Activated CD8-positive, alpha-beta memory T cell treated with anti-CD3 and anti-CD28 coated beads for 48 hours (primary cell): Measurements from ENCODE around the gene ZNF329.
"Not testable (repeated sequence)": the region's sequence is repeated elsewhere in the genome, so short reads cannot be mapped to it uniquely, and the experiment has no call there.

Experiments used
- DNase-seq, 3 experiments: peaks; one replicate each; pipeline ENCODE4 v3.0.0-alpha.2; 2020; ENCODE audit warnings: low read depth in 2 of 3, low spot score in 2 of 3

ZNF329 gene

DNA sequence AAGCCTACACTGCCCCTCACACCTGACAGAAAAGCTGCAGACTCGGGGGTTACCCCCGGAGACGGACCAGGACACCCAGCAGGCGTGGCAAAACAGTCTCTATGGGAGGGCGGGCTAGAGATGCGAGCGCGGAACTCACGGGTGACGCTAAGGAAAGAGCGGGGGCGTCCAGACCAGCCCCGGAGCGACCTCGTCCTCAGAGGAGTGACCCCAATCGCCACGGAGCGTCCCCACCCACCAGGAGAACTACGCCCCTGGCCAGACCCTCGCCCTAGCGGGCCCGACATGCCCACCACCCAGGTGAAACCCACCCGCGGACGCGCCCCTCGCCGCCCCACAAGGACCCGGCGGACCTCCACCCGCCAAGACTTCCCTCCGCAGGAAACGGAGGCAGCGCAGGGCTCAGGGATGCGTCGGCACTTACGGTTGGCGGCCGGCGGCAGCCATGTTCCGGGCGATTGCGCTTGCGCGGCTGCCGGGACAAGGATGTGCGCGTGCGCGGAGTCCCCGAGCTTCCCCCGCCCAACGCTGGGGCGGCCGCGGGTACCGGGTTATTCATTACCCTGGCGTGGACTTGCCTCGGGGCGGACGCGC is at the start of gene ZNF329:
ZNF329 (minus strand) TSS at position 462 of the 594 bp plus-strand sequence. CDS start 21,286 bp downstream, outside the sequence.
- DNase-seq: peak; percentile 83 to 93 (median 88)

DNA sequence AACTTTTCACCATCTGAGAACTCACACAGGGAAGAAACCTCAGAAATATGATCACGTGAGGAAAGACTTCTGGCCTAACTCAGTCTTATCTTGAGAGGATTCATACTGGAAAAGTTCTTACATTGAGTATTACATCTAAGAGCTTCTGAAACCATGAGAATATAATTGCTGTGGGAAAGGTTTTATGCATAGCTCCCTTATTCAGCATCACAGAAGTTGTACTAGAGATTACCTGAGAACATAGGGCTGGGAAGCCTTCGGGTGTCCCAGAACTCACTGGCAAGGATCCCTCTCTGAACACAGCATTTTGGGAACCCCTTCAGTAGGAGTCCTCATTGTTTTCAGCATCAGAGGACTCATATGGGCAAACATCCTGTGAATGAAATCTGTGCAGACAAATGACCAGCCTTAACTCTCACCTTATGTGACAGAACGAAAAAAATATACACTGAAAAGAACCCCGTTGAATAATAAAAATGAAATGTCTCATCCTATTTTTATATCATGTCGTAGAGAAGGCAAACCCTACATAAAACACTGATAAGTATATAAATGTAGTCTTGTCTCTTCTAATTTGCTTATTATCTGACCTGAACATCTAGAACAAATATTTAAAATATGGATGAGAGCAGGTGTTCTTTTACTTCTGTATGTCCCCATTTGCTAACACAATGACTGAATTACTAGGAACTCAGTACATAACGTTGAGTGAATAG is 46.5 kb upstream of the ZNF329 start:
- DNase-seq: no peak

DNA sequence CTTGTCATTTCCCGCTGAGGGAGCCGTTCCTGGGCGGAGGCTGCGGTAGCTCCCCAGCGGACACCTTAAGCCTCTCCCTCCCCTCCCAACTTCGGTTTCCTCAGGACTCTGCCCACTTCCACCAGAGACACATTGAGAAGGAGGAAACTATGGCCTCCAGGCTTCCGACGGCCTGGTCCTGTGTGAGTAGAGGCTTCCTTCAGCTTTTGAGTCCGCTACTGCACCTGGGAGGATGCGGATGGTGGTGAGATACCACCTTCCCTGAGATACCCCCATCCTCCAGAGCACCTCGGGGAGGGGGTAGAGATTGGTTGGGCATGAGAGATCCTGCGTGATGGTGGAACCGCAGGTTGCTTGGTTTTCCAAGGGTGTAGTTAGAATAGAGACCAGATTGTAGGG is 33.2 kb upstream of the ZNF329 start:
- DNase-seq: peak in 1 of 3 experiments; percentile 20

DNA sequence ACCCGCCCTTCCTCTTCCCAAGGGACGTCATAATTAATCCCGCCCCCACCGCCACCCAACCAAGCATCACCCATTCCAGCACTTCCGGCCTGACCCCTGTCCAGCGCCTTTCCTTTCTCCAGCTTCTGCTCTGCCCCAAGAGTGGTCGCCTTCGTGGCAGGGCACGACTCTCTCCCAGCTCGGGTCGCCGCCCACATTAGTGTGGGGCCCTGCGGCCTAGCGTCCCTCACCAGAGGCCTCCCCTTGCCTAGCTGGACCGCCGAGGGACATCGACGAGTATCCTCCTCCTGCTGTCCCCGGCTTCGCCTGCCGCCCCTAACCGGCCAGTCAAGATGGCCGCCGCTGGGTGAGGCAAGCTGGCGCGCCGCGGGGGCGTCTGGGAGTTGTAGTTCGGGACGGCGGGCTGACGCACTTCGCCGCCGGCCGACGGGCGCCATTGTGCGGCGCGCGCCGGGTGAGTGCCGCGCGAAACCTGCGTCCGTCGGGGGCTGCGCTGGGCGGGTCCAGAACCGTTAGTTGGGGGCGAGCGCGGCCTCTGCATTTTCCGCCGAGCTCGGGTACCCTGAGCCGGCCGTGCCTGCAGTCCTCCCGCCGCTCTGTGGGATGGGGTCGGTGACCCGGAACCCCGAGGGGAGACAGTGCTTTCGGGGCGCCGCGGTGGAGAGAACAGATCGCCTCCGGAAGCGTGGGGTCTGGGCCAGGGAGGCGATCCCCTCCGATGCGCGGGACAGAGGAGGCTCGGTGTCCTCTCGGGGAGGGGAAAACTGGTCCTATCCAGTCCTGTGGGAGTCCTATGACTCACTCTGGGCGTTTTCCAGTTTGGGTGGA is 32.6 kb upstream of the ZNF329 start, which contains the start of gene ZNF274:
ZNF274 (plus strand) TSS at position 73 of the 828 bp plus-strand sequence. CDS start 905 bp downstream, outside the sequence.
- DNase-seq: peak; percentile 82 to 92 (median 85)

DNA sequence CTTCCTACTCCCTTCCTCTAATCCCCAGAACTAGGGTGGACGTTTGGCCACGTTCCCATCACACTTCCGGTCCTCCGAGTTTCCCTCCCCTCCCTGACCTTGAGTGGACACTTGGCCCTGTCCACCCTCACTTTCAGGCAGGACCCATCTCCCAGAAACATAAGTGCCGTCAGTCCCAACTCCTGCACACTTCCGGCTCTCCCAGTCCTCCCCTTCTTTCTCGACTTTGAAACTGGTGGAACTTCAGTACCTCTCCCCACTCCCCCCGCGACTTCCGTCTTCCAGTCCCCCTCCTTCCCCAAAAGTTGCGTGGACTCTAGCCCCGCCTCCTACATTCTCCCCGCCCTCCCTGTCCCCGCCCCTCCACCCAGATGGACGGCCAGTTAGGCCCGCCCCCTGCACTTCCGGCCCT is 32.0 kb upstream of the ZNF329 start:
- DNase-seq: no peak

DNA sequence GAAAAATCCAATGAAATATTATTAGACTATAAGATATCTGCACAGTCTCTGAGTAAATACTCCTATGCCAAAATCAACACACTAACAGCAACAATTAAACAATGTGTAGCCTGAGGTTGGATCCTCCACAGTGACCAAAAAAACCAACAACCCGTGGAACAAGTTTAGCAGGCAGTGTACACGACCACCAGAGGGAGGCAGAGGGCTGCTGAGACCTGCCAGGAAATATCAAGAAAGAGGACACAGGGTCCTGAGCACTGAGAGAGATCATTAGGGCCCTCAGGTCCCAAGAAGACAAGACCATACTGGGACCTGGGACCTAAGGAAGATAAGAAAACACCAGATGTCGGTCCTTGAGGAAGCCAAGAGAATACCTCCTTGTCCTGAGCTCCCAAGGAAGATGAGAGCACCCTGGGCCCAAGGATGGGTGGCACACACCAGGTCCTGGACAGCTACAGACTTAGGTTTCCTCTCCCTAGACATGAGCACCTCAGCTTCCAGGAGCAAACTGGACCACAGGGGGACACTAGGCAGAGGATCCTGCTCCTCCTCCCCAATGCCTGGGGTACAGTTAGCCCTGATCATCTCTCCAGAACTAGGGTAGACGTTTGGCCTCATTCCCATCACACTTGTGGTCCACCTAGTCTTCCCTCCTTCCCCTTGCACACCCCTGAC is 31.4 kb upstream of the ZNF329 start:
- DNase-seq: peak in 2 of 3 experiments; percentile 29 to 31

DNA sequence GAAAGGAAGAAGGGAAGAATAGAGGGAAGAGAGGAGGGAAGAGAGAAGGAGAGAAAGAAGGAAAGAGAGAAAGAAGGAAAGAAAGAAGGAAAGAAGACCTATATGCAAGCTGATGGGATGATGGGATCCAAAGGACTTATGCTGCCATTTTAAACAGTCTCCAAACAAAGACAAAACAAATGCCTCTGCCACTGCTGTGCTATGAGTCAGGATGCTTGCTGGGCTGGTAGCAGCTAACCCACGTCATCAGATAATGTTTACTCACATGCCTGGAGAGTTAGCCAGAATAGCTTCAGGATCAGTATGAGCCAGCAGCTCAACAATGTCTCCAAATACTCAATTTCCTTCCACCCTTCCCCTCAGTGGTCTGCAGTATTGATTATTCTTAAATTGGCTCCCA is 20.3 kb upstream of the ZNF329 start:
- DNase-seq: no peak

DNA sequence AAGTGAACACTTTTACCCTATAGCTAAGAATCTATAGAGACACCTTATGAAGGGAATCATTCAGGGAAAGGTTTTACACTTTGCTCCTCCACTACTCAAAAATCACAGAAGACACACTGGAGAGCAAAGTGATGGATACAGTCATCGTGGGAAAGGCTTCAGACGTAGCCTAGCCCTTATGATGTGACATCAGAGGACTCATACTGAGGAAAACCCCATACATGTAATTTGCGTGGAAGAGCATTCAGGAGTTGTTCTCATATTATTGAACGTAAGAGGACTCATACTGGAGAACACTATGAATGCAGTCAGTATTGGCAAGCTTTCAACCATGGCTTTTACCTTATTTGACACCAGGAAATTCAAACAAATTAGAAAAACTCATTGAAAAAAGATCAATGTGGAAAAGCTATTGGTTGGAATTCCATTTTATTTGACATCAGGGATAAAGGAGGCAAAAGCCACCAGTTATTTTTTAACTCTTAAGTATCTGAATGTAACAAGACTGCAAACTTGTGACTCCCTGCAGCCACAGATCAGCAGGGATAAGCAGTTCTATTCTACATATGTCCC is 16.2 kb upstream of the ZNF329 start:
- DNase-seq: no peak

DNA sequence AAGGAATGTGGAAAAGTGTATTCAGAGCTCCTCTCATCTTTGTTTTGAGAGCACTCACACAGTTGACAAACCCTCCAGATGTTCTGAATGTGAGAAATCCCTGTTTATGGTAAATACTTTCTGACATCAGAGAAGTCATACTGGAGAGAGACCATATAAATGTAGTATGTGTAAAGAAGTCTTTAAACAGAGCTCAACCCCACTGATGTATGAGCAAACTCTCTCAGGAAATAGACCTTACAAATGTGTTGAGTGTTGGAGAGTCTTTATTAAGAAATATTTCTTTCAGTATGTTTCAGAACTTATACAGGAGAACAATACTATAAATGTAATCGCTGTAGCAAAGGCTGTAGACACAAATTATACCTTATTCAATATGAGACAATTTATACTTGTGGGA is 15.7 kb upstream of the ZNF329 start:
- no peak for DNase-seq

DNA sequence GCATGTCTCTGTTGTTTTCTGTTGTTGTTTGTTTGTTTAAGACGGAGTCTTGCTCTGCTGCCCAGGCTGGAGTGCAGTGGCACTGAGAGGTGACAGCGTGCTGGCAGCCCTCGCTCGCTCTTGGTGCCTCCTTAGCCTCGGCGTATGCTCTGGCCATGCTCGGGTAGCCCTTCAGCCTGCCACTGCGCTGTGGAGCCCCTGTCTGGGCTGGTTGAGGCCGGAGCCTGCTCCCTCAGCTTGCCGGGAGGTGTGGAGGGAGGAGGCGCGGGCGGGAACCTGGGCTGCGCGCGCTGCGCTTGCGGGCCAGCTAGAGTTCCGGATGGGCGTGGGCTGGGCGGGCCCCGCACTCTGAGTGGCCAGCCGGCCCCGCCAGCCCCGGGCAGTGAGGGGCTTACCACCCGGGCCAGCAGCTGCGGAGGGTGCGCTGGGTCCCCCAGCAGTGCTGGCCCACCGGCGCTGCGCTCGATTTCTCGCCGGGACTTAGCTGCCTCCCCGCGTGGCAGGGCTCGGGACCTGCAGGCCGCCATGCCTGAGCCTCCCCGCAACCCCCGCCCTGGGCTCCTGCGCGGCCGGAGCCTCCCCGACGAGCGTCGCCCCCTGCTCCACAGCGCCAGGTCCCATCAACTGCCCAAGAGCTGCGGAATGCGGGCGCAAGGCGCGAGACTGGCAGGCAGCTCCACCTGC is 6.6 kb upstream of the ZNF329 start:
- DNase-seq: no peak

DNA sequence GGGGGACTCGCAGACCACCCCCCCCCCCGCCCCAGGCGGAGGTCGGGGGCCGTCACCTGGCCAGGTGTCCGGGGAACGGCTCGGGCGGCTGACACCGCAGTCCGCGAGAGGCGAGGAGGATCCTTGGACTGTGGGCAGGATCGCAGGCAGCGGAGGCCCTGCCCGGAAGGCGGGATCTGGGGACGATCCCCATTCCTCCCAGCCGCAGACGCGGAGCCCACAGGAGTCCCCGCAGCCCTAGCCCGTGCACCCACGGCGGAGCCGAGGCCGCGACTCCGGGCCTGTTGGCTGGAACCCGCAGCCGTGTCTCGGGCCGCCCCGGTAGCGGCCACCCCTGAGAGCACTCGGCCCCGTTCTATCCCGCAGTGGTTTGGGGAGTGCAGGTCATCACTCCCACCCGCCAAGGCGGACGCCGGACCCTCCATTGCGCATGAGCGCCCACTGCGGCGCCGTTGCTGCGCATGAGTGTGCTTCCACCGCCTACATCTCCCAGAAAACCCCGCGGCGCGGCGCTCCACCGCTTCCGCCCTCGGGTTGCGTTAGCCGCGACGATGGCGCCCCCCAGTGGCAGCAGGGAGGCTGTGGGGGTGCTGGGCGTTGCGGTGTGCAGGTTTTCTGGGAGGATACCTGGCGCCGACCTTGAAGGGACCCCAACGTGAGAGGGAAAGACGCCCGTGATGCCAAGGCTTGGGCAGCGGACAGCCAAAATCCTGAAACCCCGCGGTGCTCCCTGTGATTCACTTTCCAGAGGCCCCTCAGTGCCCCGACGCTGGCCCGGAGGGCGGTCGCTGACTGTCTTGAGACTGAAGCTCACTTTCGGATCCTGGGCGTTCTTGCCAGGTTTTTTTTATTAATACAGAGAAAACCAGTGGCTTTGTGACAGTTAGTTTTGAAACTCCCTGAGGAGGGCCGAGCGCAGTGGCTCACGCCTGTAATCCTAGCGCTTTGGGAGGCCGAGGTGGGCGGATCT is 4.4 kb upstream of the ZNF329 start:
- DNase-seq: peak; percentile 94 to 99 (median 99)

DNA sequence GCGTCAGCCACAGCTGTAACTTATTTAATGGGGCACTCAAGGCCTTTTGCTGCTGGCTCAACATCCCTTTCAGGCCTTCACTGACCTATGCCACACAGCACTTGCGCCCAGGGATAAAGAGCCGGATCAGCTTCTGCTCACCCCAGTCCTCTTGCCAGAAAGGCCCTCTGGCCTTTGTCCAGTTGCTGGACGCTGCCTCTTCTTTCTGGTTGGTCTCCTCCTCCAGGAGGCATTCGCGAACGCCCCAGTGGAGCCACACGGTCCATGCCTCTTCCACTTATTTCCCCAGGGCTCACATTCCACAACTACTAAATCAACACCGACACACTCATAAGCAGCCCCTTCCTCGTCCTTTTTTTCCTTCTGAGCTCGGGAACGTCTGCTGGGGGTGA is 3.7 kb upstream of the ZNF329 start:
- no peak for DNase-seq

DNA sequence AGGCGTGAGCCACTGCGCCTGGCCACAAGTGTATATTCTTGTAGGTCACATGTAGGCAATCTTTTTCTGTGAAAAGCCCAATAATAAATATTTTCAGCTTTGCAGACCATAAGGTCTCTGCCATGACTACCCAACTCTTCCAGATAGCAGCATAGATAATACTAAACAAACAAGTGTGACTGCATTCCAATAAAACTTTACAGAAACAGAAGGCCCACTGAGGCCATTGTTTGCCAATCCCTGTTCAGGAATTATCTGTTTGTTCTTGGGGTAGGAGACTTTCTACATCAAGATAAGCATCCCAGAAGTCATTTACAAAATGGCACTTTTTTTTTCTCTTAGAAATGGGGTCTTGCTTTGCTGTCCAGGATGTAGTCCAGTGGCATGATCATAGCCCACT is 2.8 kb upstream of the ZNF329 start:
- DNase-seq: no peak

DNA sequence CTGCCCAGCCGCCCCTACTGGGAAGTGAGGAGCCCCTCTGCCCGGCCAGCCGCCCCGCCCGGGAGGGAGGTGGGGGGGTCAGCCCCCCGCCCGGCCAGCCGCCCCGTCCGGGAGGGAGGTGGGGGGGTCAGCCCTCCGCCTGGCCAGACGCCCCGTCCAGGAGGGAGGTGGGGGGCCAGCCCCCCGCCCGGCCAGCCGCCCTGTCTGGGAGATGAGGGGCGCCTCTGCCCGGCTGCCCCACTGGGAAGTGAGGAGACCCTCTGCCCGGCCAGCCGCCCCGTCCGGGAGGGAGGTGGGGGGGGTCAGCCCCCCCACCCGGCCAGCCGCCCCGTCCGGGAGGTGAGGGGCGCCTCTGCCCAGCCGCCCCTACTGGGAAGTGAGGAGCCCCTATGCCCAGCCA is 3.1 kb downstream of the ZNF329 start:
- not testable (repeated sequence) for DNase-seq

DNA sequence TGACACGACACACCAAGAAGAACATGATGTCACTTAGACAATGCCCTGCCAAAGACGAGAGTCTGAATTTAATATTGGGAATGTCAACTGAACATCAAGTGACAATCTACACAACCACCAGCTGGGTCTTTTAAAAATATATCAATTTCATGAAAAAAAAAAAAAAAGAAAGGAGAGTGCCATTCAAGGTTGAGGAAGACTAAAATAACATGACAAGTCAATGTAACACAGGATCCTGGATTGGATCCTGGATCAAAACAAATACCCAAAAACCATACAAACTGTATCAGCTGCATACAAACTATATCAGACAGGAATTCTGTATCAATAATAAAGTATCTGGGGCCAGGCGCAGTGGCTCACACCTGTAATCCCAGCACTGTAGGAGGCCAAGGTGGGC is 4.7 kb downstream of the ZNF329 start:
- no peak for DNase-seq

DNA sequence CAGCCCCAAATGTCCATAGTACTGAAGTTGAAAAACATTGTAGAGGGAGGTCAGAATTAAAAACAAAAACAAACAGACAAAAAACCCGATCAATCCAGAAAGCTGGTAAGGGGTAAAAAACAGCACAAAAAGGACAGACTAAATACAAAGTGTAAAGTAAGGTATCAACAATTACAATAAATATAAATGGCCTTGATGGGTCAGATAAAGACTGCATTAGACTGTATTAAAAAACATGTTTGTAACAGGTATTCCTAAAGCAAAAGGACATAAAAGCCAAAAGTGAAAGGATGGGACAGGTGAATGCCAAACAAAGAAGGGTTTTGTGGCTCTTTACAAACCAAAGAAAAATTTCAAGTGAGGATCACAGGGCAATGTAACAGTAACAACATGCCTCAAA is 16.3 kb downstream of the ZNF329 start:
- DNase-seq: no peak

DNA sequence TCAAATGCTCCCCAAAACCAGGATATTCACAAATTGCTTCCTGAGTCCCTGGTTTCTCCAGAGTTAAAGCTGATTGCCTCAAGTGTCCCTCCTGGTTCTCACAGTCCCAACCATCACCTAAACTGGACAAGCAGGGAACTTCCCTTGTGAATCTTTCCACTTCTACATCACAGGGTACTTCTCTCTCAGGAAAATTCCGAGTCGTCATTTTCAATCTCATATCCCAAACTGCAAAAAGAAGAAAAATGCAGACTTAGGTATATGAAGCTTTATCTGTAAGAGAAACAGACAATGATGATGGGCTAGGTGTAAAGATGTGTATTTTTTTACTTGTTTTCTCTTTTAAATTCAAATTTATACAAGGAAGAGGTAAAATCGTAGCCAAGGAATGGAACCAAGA is 21.3 kb downstream of the ZNF329 start:
- no peak for DNase-seq

DNA sequence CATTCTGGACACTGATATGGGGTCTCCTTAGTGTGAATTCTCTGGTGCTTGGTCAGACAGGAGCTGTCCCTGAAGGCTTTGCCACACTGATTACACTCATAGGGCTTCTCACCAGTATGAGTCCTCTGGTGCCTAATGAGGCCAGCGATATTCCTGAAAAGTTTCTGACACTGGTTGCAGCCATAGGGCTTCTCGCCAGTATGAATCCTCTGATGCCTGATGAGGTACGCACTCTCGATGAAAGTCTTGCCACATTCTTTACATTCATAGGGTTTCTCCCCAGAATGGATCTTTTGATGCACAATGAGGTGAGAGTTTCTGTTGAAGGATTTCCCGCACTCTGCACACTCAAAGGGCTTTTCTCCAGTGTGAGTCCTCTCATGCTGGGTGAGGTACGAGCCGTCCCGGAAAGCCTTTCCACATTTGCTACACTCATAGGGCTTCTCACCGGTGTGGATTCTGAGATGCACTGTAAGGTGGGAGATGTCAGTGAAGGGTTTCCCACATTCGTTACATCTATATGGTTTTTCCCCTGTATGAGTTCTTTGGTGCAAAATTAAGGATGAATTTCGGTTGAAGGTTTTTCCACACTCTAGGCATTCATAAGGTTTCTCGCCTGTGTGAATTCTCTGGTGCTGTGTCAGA is 22.4 kb downstream of the ZNF329 start:
- DNase-seq: no peak

DNA sequence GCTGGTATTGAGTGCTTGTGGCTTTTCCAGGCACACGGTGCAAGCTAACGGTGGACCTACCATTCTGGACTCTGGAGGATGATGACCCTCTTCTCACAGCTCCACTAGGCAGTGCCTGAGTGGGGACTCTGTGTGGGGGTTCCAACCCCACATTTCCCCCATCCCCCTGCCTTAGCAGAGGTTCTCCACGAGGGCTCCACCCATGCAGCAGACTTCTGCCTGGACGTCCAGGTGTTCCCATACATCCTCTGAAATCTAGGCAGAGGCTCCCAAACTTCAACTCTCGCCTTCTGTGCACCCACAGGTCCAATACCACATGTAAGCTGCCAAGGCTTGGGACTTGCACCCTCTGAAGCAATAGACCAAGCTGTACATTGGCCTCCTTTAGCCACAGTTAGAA is 27.2 kb downstream of the ZNF329 start:
- DNase-seq: no peak
